Skin of body (tissue), 3 donors: ENCODE data around the gene SLX1A. TPM values are rescaled to one million over a fixed set of nuclear protein-coding genes. Genes with fewer than 3 reads are reported as not detected.
"Not testable (repeated sequence)": the region's sequence is repeated elsewhere in the genome, so short reads cannot be mapped to it uniquely, and the experiment has no call there.

ENCODE experiments used
- DNase-seq: peaks from one replicate; lab custom pipeline; 2025; lab: John Stamatoyannopoulos, UW
- small RNA-seq: library from RNA; depleted of rRNA; stranded (forward); fragments of <200 nt; gene quantifications from one replicate; pipeline ENCODE3, GENCODE V24; 2014; ENCODE audit warnings: low replicate concordance
- total RNA-seq: library from RNA; depleted of rRNA; stranded (reverse); fragments of >200 nt; gene quantifications from one replicate; pipeline ENCODE4 v1.2.3, GENCODE V29; 2014

SLX1A gene
- total RNA-seq, 1 donor from 2014 or later = 7.3 TPM

- not testable (repeated sequence) for DNase-seq
These were observed 23.4 kb downstream of the SLX1A start for GRCh38 chr16:30217082-30217481.

Small RNA genes within 50 kb of the gene (small RNA-seq; reads per million reads assigned to genes)
- gene AC106782.4 = not detected

Other genes with a start within 250 kb of the SLX1A start
- 30.3 TPM for gene TMEM219, start 231.8 kb upstream of the SLX1A start, total RNA-seq
- 24.5 TPM for gene TAOK2, start 220.0 kb upstream of the SLX1A start, total RNA-seq
- gene HIRIP3, start 198.3 kb upstream of the SLX1A start, total RNA-seq = 11.4 TPM
- gene INO80E, start 197.6 kb upstream of the SLX1A start, total RNA-seq = 22.3 TPM
- gene DOC2A, start 182.8 kb upstream of the SLX1A start, total RNA-seq = 1.5 TPM
- not detected for gene C16orf92, start 170.7 kb upstream of the SLX1A start, total RNA-seq
- not detected for gene TLCD3B, start 162.6 kb upstream of the SLX1A start, total RNA-seq
- 345 TPM for gene ALDOA, start 128.1 kb upstream of the SLX1A start, total RNA-seq
- 53.1 TPM for gene PPP4C, start 117.9 kb upstream of the SLX1A start, total RNA-seq
- gene TBX6, start 102.0 kb upstream of the SLX1A start, total RNA-seq = 0.20 TPM
- 22.4 TPM for gene YPEL3, start 97.7 kb upstream of the SLX1A start, total RNA-seq
- gene GDPD3, start 80.3 kb upstream of the SLX1A start, total RNA-seq = 4.6 TPM
- gene MAPK3, start 70.7 kb upstream of the SLX1A start, total RNA-seq = 13.3 TPM
- 16.0 TPM for gene CORO1A, start 10.3 kb upstream of the SLX1A start, total RNA-seq
- gene BOLA2B, start 209 bp upstream of the SLX1A start, total RNA-seq = 6.1 TPM
- gene SULT1A3, start 5.4 kb downstream of the SLX1A start, total RNA-seq = 3.1 TPM
- 1.6 TPM for gene NPIPB13, start 54.6 kb downstream of the SLX1A start, total RNA-seq
- 17.0 TPM for gene CD2BP2, start 161.4 kb downstream of the SLX1A start, total RNA-seq
- gene TBC1D10B, start 176.6 kb downstream of the SLX1A start, total RNA-seq = 24.7 TPM
- 921 TPM for gene MYL11, start 180.9 kb downstream of the SLX1A start, total RNA-seq
- 0.69 TPM for gene SEPTIN1, start 188.7 kb downstream of the SLX1A start, total RNA-seq
- 3.8 TPM for gene ZNF48, start 201.5 kb downstream of the SLX1A start, total RNA-seq
- gene ZNF771, start 213.7 kb downstream of the SLX1A start, total RNA-seq = 4.7 TPM
- 14.3 TPM for gene DCTPP1, start 236.2 kb downstream of the SLX1A start, total RNA-seq